Liver (tissue), 9 donors: Measurements from ENCODE around the gene ZNF282. TPM values are rescaled to one million over a fixed set of nuclear protein-coding genes. Genes with fewer than 3 reads are reported as not detected.

ENCODE experiments used
- DNase-seq: peaks from one replicate; pipeline ENCODE4 v3.0.0-alpha.2; 2017; ENCODE audit warnings: low spot score
- H3K27ac ChIP-seq, 2 donors: one replicate each; pipeline ENCODE4 v1.7.0; 2013; ENCODE audit warnings: inconsistent platforms in 2 of 2, low read length in 2 of 2, control low read depth in 1 of 2, low read depth in 1 of 2, mild to moderate bottlenecking in 1 of 2
- H3K27me3 ChIP-seq, 4 donors: one replicate each; pipeline versions ENCODE4 v1.6.1 to v1.7.0; 2013; ENCODE audit warnings: low read length in 3 of 4, inconsistent platforms in 1 of 4, mild to moderate bottlenecking in 1 of 4, moderate library complexity in 1 of 4; ENCODE audit not compliant: control insufficient read depth in 4 of 4, insufficient read depth in 4 of 4
- H3K36me3 ChIP-seq, 4 donors: one replicate each; pipeline versions ENCODE4 v1.6.1 to v1.7.0; 2013; ENCODE audit warnings: low read length in 3 of 4, mild to moderate bottlenecking in 3 of 4, low read depth in 1 of 4, moderate library complexity in 1 of 4; ENCODE audit not compliant: control insufficient read depth in 4 of 4, insufficient read depth in 3 of 4
- H3K4me1 ChIP-seq, 4 donors: one replicate each; pipeline versions ENCODE4 v1.6.1 to v1.7.0; 2013; ENCODE audit warnings: low read length in 3 of 4, mild to moderate bottlenecking in 3 of 4, moderate library complexity in 1 of 4; ENCODE audit not compliant: control insufficient read depth in 4 of 4, insufficient read depth in 4 of 4
- H3K4me3 ChIP-seq, 3 donors: one replicate each; pipeline versions ENCODE4 v1.6.1 to v1.7.0; 2013; ENCODE audit warnings: low read length in 3 of 3, control low read depth in 1 of 3, low read depth in 1 of 3, mild to moderate bottlenecking in 1 of 3
- H3K9ac ChIP-seq, 2 donors: one replicate each; pipeline ENCODE4 v1.7.0; 2013; ENCODE audit warnings: low read length in 2 of 2, mild to moderate bottlenecking in 2 of 2, moderate library complexity in 2 of 2, control low read depth in 1 of 2, low read depth in 1 of 2
- H3K9me3 ChIP-seq, 4 donors: one replicate each; pipeline versions ENCODE4 v1.6.1 to v1.7.0; 2013; ENCODE audit warnings: low read length in 3 of 4; ENCODE audit not compliant: control insufficient read depth in 4 of 4
- EGR1 ChIP-seq, 2 donors: IDR thresholded peaks; 2 replicates each; pipeline ENCODE4 v1.6.1; 2016 to 2018; ENCODE audit warnings: antibody characterized with exemption in 2 of 2, low read depth in 2 of 2
- FOXA1 ChIP-seq: IDR thresholded peaks from 2 replicates; pipeline ENCODE4 v1.6.1; 2016; ENCODE audit warnings: antibody characterized with exemption
- FOXA2 ChIP-seq: IDR thresholded peaks from 2 replicates; pipeline ENCODE4 v1.6.1; 2016; ENCODE audit warnings: antibody characterized with exemption
- GABPA ChIP-seq, 2 donors: IDR thresholded peaks in 1 of 2; conservative IDR thresholded peaks in 1 of 2; 2 replicates each; pipeline ENCODE4 v1.6.1; 2016; ENCODE audit warnings: antibody characterized with exemption in 2 of 2, mild to moderate bottlenecking in 1 of 2, moderate library complexity in 1 of 2
- HNF4A ChIP-seq, 2 donors: conservative IDR thresholded peaks; 2 replicates each; pipeline ENCODE4 v1.6.1; 2016; ENCODE audit warnings: antibody characterized with exemption in 2 of 2, mild to moderate bottlenecking in 2 of 2
- HNF4G ChIP-seq: IDR thresholded peaks from 2 replicates; pipeline ENCODE4 v1.6.1; 2016; ENCODE audit warnings: antibody characterized with exemption
- JUND ChIP-seq, 2 donors: IDR thresholded peaks; 2 replicates each; pipeline ENCODE4 v1.6.1; 2016; ENCODE audit warnings: antibody characterized with exemption in 2 of 2
- NR2F2 ChIP-seq: IDR thresholded peaks from 2 replicates; pipeline ENCODE4 v1.6.1; 2016; ENCODE audit warnings: antibody characterized with exemption
- RAD21 ChIP-seq, 2 donors: IDR thresholded peaks; 2 replicates each; pipeline ENCODE4 v1.6.1; 2016; ENCODE audit warnings: antibody characterized with exemption in 2 of 2, mild to moderate bottlenecking in 2 of 2
- RXRA ChIP-seq, 2 donors: IDR thresholded peaks; 2 replicates each; pipeline ENCODE4 v1.6.1; 2017 to 2018; ENCODE audit warnings: antibody characterized with exemption in 2 of 2, mild to moderate bottlenecking in 1 of 2
- SP1 ChIP-seq: IDR thresholded peaks from 2 replicates; pipeline ENCODE4 v1.6.1; 2018; ENCODE audit warnings: antibody characterized with exemption, mild to moderate bottlenecking
- TAF1 ChIP-seq: conservative IDR thresholded peaks from 2 replicates; pipeline ENCODE4 v1.6.1; 2016; ENCODE audit warnings: antibody characterized with exemption, mild to moderate bottlenecking
- WGBS: extraction: QIAGEN DNeasy Blood & Tissue Kit; methylation state at CpG from one replicate; pipeline ENCODE4 v1.1.7; 2013; 5-methylcytosine and 5-hydroxymethylcytosine counted together
- polyA plus RNA-seq, 2 donors: library from polyadenylated mRNA; stranded (reverse) in 1 of 2; unstranded in 1 of 2; fragments of 200-250 nt in 1 of 2; fragments of >200 nt in 1 of 2; fragmentation: Nextera tagmentation in 1 of 2; extraction: Ambion mirVana in 1 of 2; gene quantifications; one replicate each; pipeline versions ENCODE4 v1.2.1 to v1.2.3, GENCODE V29; 2013 to 2015
- total RNA-seq, 2 donors: library from RNA; depleted of rRNA; stranded (reverse); fragments of >200 nt; gene quantifications; one replicate each; pipeline ENCODE4 v1.2.3, GENCODE V29; 2014
- TF ChIP-seq, protein P1 (sequence below): IDR thresholded peaks from 2 replicates; pipeline ENCODE4 v1.6.1; 2016; ENCODE audit warnings: antibody characterized with exemption
- TF ChIP-seq, protein P2 (sequence below): IDR thresholded peaks from 2 replicates; pipeline ENCODE4 v1.6.1; 2016; ENCODE audit warnings: antibody characterized with exemption, mild to moderate bottlenecking
- TF ChIP-seq, protein P3 (sequence below): IDR thresholded peaks from 2 replicates; pipeline ENCODE4 v1.6.1; 2016; ENCODE audit warnings: antibody characterized with exemption
- TF ChIP-seq, protein P4 (sequence below): fragments of 150-350 bp; IDR thresholded peaks from 2 replicates; pipeline ENCODE4 v1.5.1; 2017; ENCODE audit warnings: improper control_type of control experiment, low read depth, low read length; ENCODE audit not compliant: missing input control
- TF ChIP-seq, protein P5 (sequence below): IDR thresholded peaks from 2 replicates; pipeline ENCODE4 v1.6.1; 2016; ENCODE audit warnings: antibody characterized with exemption
- donor health status: healthy.
- donor health status: healthy.
- donor health status: healthy.
- donor health status: healthy.
- donor health status: healthy.

The ZNF282 gene
- total and polyA plus RNA-seq, 4 donors: 2.0 to 78.6 (median 13.1) TPM

DNA sequence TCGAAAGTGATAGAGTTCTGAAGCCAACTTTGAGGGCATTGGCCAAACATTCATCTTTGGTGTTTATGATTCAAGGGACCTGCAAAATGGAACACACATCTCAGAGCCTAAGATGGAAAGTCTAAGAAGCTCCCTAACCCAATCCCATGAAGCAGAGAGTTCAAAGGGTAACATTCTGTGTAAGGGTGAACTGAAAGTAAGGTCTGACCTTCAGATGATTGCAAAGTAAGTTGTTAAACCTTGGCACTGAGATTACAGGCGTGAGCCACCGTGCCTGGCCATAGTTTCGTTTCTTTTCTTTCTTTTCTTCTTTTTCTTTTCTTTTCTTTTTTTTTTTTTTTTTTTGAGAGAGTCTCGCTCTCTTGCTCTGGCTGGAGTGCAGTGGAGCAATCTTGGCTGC is 46.4 kb downstream of the ZNF282 start:
- 40% methylated on average over 5 of the region's 5 CpGs for WGBS
- Histone ChIP-seq H3K9ac (no peak overlapping the region), H3K4me3 (peak overlapping the region in 2 of 3 donors; percentile 1 to 34), H3K27ac (peak overlapping the region in 1 of 2 donors; percentile 21), H3K9me3 (no peaks in the 10 kb centered on the region), H3K4me1 (peaks cover 4 to 36% (median 24%) of the 10 kb centered on the region in 4 donors), H3K36me3 (no peaks in the 10 kb centered on the region), H3K27me3 (no peaks in the 10 kb centered on the region)
- no peak for DNase-seq
- no peak for TF ChIP-seq TAF1
- no peak for TF ChIP-seq EGR1 (IDR thresholded peaks at IDR 0.05; ENCODE audit: low read depth in 2 of 2)
- TF ChIP-seq SP1: peak; percentile 18
- TF ChIP-seq FOXA1: no peak
- no peak for TF ChIP-seq JUND (IDR thresholded peaks at IDR 0.05)
- no peak for TF ChIP-seq RAD21 (IDR thresholded peaks at IDR 0.05)
- TF ChIP-seq, protein P1, sequence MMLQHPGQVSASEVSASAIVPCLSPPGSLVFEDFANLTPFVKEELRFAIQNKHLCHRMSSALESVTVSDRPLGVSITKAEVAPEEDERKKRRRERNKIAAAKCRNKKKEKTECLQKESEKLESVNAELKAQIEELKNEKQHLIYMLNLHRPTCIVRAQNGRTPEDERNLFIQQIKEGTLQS: no peak
- no peak for TF ChIP-seq NR2F2
- TF ChIP-seq FOXA2: no peak
- TF ChIP-seq, protein P2, sequence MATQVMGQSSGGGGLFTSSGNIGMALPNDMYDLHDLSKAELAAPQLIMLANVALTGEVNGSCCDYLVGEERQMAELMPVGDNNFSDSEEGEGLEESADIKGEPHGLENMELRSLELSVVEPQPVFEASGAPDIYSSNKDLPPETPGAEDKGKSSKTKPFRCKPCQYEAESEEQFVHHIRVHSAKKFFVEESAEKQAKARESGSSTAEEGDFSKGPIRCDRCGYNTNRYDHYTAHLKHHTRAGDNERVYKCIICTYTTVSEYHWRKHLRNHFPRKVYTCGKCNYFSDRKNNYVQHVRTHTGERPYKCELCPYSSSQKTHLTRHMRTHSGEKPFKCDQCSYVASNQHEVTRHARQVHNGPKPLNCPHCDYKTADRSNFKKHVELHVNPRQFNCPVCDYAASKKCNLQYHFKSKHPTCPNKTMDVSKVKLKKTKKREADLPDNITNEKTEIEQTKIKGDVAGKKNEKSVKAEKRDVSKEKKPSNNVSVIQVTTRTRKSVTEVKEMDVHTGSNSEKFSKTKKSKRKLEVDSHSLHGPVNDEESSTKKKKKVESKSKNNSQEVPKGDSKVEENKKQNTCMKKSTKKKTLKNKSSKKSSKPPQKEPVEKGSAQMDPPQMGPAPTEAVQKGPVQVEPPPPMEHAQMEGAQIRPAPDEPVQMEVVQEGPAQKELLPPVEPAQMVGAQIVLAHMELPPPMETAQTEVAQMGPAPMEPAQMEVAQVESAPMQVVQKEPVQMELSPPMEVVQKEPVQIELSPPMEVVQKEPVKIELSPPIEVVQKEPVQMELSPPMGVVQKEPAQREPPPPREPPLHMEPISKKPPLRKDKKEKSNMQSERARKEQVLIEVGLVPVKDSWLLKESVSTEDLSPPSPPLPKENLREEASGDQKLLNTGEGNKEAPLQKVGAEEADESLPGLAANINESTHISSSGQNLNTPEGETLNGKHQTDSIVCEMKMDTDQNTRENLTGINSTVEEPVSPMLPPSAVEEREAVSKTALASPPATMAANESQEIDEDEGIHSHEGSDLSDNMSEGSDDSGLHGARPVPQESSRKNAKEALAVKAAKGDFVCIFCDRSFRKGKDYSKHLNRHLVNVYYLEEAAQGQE: no peak
- TF ChIP-seq, protein P3, sequence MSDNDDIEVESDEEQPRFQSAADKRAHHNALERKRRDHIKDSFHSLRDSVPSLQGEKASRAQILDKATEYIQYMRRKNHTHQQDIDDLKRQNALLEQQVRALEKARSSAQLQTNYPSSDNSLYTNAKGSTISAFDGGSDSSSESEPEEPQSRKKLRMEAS: no peak
- TF ChIP-seq RXRA (IDR thresholded peaks at IDR 0.05): peak; percentile 23 to 27
- peak; percentile 35 for TF ChIP-seq HNF4A (conservative IDR thresholded peaks at IDR 0.05)
- TF ChIP-seq HNF4G: no peak
- TF ChIP-seq, protein P4, sequence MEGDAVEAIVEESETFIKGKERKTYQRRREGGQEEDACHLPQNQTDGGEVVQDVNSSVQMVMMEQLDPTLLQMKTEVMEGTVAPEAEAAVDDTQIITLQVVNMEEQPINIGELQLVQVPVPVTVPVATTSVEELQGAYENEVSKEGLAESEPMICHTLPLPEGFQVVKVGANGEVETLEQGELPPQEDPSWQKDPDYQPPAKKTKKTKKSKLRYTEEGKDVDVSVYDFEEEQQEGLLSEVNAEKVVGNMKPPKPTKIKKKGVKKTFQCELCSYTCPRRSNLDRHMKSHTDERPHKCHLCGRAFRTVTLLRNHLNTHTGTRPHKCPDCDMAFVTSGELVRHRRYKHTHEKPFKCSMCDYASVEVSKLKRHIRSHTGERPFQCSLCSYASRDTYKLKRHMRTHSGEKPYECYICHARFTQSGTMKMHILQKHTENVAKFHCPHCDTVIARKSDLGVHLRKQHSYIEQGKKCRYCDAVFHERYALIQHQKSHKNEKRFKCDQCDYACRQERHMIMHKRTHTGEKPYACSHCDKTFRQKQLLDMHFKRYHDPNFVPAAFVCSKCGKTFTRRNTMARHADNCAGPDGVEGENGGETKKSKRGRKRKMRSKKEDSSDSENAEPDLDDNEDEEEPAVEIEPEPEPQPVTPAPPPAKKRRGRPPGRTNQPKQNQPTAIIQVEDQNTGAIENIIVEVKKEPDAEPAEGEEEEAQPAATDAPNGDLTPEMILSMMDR: no peak
- TF ChIP-seq, protein P5, sequence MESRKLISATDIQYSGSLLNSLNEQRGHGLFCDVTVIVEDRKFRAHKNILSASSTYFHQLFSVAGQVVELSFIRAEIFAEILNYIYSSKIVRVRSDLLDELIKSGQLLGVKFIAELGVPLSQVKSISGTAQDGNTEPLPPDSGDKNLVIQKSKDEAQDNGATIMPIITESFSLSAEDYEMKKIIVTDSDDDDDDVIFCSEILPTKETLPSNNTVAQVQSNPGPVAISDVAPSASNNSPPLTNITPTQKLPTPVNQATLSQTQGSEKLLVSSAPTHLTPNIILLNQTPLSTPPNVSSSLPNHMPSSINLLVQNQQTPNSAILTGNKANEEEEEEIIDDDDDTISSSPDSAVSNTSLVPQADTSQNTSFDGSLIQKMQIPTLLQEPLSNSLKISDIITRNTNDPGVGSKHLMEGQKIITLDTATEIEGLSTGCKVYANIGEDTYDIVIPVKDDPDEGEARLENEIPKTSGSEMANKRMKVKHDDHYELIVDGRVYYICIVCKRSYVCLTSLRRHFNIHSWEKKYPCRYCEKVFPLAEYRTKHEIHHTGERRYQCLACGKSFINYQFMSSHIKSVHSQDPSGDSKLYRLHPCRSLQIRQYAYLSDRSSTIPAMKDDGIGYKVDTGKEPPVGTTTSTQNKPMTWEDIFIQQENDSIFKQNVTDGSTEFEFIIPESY: no peak
- TF ChIP-seq GABPA (IDR thresholded peaks at IDR 0.05 in 1 of 2, conservative IDR thresholded peaks at IDR 0.05 in 1 of 2): no peak
